HCT116 (cell line): ENCODE results near the gene IPO5. TPM values are rescaled to one million over a fixed set of nuclear protein-coding genes. Genes with fewer than 3 reads are reported as not detected.

ENCODE experiments used
- ATAC-seq: fragments of 200-7000 bp; cut with Tn5 transposase; 2 replicates; pipeline ENCODE4 v1.9.1; 2020; ENCODE audit warnings: mild to moderate bottlenecking, moderate library complexity
- BruUV-seq: library from RNA; stranded (reverse); fragments of 400-500 nt; replicated peaks from 2 replicates; lab custom pipeline; 2021; lab: Mats Ljungman, UMichigan
- CTCF ChIA-PET: fragments of 300-600 bp; sonication (Branson Sonifier 250); formaldehyde crosslinking; loops from one replicate; lab custom pipeline; 2021; ENCODE audit warnings: antibody characterized with exemption; lab: Charles Lee
- POLR2A ChIA-PET: fragments of 300-600, 350-600 bp; sonication (Branson Sonifier 250); formaldehyde crosslinking; loops from one replicate; lab custom pipeline; 2021; ENCODE audit warnings: antibody characterized with exemption; lab: Charles Lee
- RAD21 ChIA-PET, 2 experiments: fragments of 300-600 bp; sonication (Branson Sonifier 250); formaldehyde crosslinking; loops; one replicate each; lab custom pipeline; 2023; ENCODE audit warnings: low total read pairs in 2 of 2; ENCODE audit not compliant: uncharacterized antibody in 2 of 2, unreplicated experiment in 2 of 2, low non-redundant PET in 1 of 2; lab: Charles Lee
- DNase-seq: peaks from one replicate; pipeline ENCODE4 v3.0.0-alpha.2; 2010; ENCODE audit warnings: low read depth, low spot score
- H2AFZ ChIP-seq: fragments of 200-600 bp; shearing (Covaris generic), sonication (generic); 2 replicates; pipeline ENCODE4 v1.6.1; 2017; ENCODE audit warnings: low read depth, mixed run types, mixed read lengths, antibody characterized with exemption, low read length; ENCODE audit not compliant: poor library complexity, severe bottlenecking
- H3K27ac ChIP-seq: 2 replicates; pipeline ENCODE4 v1.5.1; 2012; ENCODE audit warnings: low read depth, low read length
- H3K27me3 ChIP-seq: fragments of 200-600 bp; sonication (generic); 2 replicates; pipeline ENCODE4 v1.6.1; 2016; ENCODE audit warnings: mixed run types, low read length, mixed read lengths; ENCODE audit not compliant: insufficient read depth
- H3K36me3 ChIP-seq, 2 experiments: fragments of 200-500 bp in 1 of 2; fragments of 200-600 bp in 1 of 2; sonication (Bioruptor generic) in 1 of 2; sonication (generic) in 1 of 2; 2 replicates each; pipeline versions ENCODE4 v1.5.1 to v1.6.1; 2014 to 2016; ENCODE audit warnings: low read length in 2 of 2, inconsistent platforms in 1 of 2, mixed read lengths in 1 of 2, mixed run types in 1 of 2; ENCODE audit not compliant: insufficient read depth in 2 of 2, control insufficient read depth in 1 of 2
- H3K4me1 ChIP-seq, 2 experiments: fragments of 200-600 bp in 1 of 2; sonication (generic) in 1 of 2; 2 replicates each; pipeline versions ENCODE4 v1.5.1 to v1.6.1; 2012 to 2017; ENCODE audit warnings: low read length in 2 of 2, inconsistent platforms in 1 of 2, mild to moderate bottlenecking in 1 of 2, mixed read lengths in 1 of 2, mixed run types in 1 of 2, moderate library complexity in 1 of 2; ENCODE audit not compliant: insufficient read depth in 2 of 2, control insufficient read depth in 1 of 2
- H3K4me2 ChIP-seq: fragments of 200-600 bp; sonication (generic); 2 replicates; pipeline ENCODE4 v1.6.1; 2017; ENCODE audit warnings: mixed run types, low read length, mixed read lengths
- H3K4me3 ChIP-seq, 2 experiments: fragments of 200-600 bp in 1 of 2; sonication (generic) in 1 of 2; replicated peaks in 1 of 2; 2 replicates each; pipeline ENCODE4 v1.5.1; 2011 to 2016; ENCODE audit warnings: low read length in 2 of 2, control low read depth in 1 of 2, low read depth in 1 of 2, mild to moderate bottlenecking in 1 of 2, mixed read lengths in 1 of 2, mixed run types in 1 of 2
- H3K79me2 ChIP-seq: fragments of 200-600 bp; sonication (generic); 2 replicates; pipeline ENCODE4 v1.6.1; 2017; ENCODE audit warnings: mild to moderate bottlenecking, mixed run types, low read length, moderate library complexity, mixed read lengths; ENCODE audit not compliant: insufficient read depth
- H3K9ac ChIP-seq: fragments of 200-600 bp; sonication (generic); 2 replicates; pipeline ENCODE4 v1.6.1; 2016; ENCODE audit warnings: low read length, mixed read lengths
- H3K9me2 ChIP-seq: fragments of 200-600 bp; sonication (generic), shearing (Covaris generic); 2 replicates; pipeline ENCODE4 v1.6.1; 2017; ENCODE audit warnings: mixed run types, mild to moderate bottlenecking, moderate library complexity; ENCODE audit not compliant: insufficient read depth
- H3K9me3 ChIP-seq, 2 experiments: fragments of 200-500 bp in 1 of 2; fragments of 200-600 bp in 1 of 2; sonication (Bioruptor generic) in 1 of 2; sonication (generic) in 1 of 2; 2 replicates each; pipeline ENCODE4 v1.6.1; 2014 to 2017; ENCODE audit warnings: low read length in 2 of 2, mixed read lengths in 2 of 2, inconsistent platforms in 1 of 2, low read depth in 1 of 2, mild to moderate bottlenecking in 1 of 2, mixed run types in 1 of 2, moderate library complexity in 1 of 2; ENCODE audit not compliant: control insufficient read depth in 1 of 2, insufficient read depth in 1 of 2
- H4K20me1 ChIP-seq: fragments of 200-600 bp; sonication (generic), shearing (Covaris generic); 2 replicates; pipeline ENCODE4 v1.6.1; 2017; ENCODE audit warnings: mixed run types, mild to moderate bottlenecking, moderate library complexity; ENCODE audit not compliant: insufficient read depth
- CEBPB ChIP-seq: IDR thresholded peaks from 2 replicates; pipeline ENCODE4 v1.6.1; 2012; ENCODE audit warnings: low read depth
- EGR1 ChIP-seq: IDR thresholded peaks from 2 replicates; pipeline ENCODE4 v1.6.1; 2012; ENCODE audit warnings: low read depth
- EZH2 ChIP-seq: fragments of 200-600 bp; sonication (generic); IDR thresholded peaks from 2 replicates; pipeline ENCODE4 v1.6.1; 2017; ENCODE audit warnings: antibody characterized with exemption, mixed run types
- EZH2phosphoT487 ChIP-seq: fragments of 200-600 bp; IDR thresholded peaks from 2 replicates; pipeline ENCODE4 v1.6.1; 2018; ENCODE audit warnings: antibody characterized with exemption, borderline replicate concordance
- JUND ChIP-seq: IDR thresholded peaks from 2 replicates; pipeline ENCODE4 v1.6.1; 2012
- POLR2AphosphoS5 ChIP-seq: IDR thresholded peaks from 2 replicates; pipeline ENCODE4 v1.6.1; 2011; ENCODE audit warnings: mild to moderate bottlenecking, low read depth, low read length, moderate library complexity
- RAD21 ChIP-seq: IDR thresholded peaks from 2 replicates; pipeline ENCODE4 v1.6.1; 2012; ENCODE audit warnings: low read depth, mild to moderate bottlenecking
- SRF ChIP-seq: IDR thresholded peaks from 2 replicates; pipeline ENCODE4 v1.6.1; 2012; ENCODE audit warnings: low read depth
- YY1 ChIP-seq: IDR thresholded peaks from 2 replicates; pipeline ENCODE4 v1.6.1; 2011; ENCODE audit warnings: low read length, low read depth, moderate library complexity, mild to moderate bottlenecking; ENCODE audit not compliant: insufficient replicate concordance; ENCODE audit errors: extremely low read depth
- ZFX ChIP-seq: fragments of 450-650 bp; IDR thresholded peaks from 2 replicates; pipeline ENCODE4 v1.6.1; 2017
- intact Hi-C: fragments of 100-400 bp; cut with micrococcal nuclease; formaldehyde crosslinking; loops from 2 replicates; pipeline ENCODE4 v1.10.0; 2022
- total RNA-seq: library from RNA; stranded (reverse); gene quantifications from one replicate; pipeline ENCODE4 v1.2.1, GENCODE V29; 2021; ENCODE audit not compliant: unreplicated experiment
- TF ChIP-seq, protein P1 (sequence below): IDR thresholded peaks from 2 replicates; pipeline ENCODE4 v1.6.1; 2012
- TF ChIP-seq, protein P2 (sequence below), 3 experiments: fragments of 200-600 bp in 1 of 3; sonication (generic) in 1 of 3; IDR thresholded peaks in 2 of 3; conservative IDR thresholded peaks in 1 of 3; 2 replicates each; pipeline ENCODE4 v1.5.1; 2012 to 2017; ENCODE audit warnings: low read depth in 2 of 3, low read length in 2 of 3, antibody characterized with exemption in 1 of 3, borderline replicate concordance in 1 of 3, control low read depth in 1 of 3, mild to moderate bottlenecking in 1 of 3, mixed read lengths in 1 of 3, mixed run types in 1 of 3, moderate library complexity in 1 of 3; ENCODE audit not compliant: insufficient read depth in 1 of 3
- TF ChIP-seq, protein P3 (sequence below): IDR thresholded peaks from 2 replicates; pipeline ENCODE4 v1.6.1; 2012; ENCODE audit warnings: low read depth

IPO5 gene
- total RNA-seq, 1 experiment from 2014 or later: 237 TPM

DNA sequence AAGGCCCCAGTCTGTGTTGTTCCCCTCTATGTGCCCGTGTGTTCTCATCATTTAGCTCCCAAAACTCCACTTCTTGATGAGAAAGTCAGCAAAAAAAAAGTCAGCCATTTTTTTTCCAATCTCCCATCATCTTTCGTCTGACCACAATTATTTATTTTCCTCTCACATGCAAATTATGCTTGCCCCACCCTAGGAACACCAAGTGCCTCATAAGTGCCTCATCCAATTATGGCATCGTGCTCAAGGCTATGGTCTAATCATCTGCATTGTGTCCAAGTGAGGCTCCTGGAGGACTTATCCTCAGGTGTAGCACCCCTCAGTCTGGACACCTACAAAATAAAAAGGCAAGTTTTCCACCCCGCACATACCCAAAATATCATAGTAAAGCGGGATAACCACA, 20.8 kb upstream of the IPO5 start (continued):
- no peak for TF ChIP-seq EGR1

DNA sequence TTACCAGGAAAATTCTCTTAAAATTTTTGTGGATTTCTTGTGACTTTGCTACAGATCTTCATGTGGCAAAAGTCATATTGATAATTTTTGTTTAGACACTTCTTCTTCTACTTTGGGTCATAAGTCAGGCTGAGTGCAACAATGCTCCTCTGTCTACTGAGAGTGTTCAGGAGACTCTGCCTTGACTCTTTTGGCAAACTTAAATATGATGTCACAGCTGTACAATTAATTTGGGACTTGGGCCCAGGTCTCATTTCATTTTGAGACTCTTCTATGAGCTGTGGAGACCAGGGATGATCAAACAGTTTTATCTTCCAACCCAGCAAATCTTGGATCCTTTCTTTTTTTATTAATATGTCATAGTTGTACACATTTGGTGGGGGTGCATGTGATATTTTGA, 19.7 kb upstream of the IPO5 start:
- no peaks in the 10 kb centered on the region for H3K36me3 ChIP-seq
- CTCF ChIA-PET: interaction anchor here (0.7 kb wide), 1 partner anchor 134 kb away, joined by 3 read pairs; no protein-coding TSS in a partner anchor
- no TSS peak for BruUV-seq

DNA sequence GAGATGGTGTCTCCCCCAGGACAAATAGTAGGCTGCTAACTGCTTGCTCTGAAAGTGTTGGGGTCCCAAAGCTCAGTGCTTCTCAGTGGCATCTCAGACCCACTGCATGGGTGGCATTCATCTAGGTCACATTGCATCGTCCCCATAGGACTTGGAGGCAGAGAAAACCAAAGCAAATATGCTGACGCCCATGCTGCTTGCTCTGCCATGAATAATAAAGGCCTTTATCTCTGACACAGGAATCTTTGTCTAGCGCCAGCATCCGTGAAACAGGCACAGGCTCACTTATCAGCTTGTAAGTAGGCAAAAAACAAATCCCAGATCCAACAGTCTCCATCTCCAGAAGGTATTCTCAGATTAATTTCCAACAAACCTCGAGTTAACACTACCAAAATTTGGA, 18.9 kb upstream of the IPO5 start:
- no peaks in the 10 kb centered on the region for H3K4me1 ChIP-seq
- ChIA-PET RAD21 (no interaction called here), CTCF (no interaction called here), POLR2A (no interaction called here)
- no peaks in the 10 kb centered on the region for H3K9me3 ChIP-seq
- no peaks in the 10 kb centered on the region for H3K9me2 ChIP-seq
- H3K9ac ChIP-seq: no peak overlapping the region
- no peak overlapping the region for H3K4me3 ChIP-seq
- intact Hi-C loops: no loop called here
- no TSS peak for BruUV-seq
- H4K20me1 ChIP-seq: no peaks in the 10 kb centered on the region
- H3K27ac ChIP-seq: no peak overlapping the region
- H3K36me3 ChIP-seq: no peaks in the 10 kb centered on the region
- H2AFZ ChIP-seq: no peak overlapping the region
- TF ChIP-seq, protein P1, sequence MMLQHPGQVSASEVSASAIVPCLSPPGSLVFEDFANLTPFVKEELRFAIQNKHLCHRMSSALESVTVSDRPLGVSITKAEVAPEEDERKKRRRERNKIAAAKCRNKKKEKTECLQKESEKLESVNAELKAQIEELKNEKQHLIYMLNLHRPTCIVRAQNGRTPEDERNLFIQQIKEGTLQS: no peak
- TF ChIP-seq CEBPB (no peak), YY1 (no peak), JUND (no peak), EZH2 (no peak), POLR2AphosphoS5 (no peak), EZH2phosphoT487 (no peak), SRF (no peak), ZFX (no peak)
- TF ChIP-seq, protein P2, sequence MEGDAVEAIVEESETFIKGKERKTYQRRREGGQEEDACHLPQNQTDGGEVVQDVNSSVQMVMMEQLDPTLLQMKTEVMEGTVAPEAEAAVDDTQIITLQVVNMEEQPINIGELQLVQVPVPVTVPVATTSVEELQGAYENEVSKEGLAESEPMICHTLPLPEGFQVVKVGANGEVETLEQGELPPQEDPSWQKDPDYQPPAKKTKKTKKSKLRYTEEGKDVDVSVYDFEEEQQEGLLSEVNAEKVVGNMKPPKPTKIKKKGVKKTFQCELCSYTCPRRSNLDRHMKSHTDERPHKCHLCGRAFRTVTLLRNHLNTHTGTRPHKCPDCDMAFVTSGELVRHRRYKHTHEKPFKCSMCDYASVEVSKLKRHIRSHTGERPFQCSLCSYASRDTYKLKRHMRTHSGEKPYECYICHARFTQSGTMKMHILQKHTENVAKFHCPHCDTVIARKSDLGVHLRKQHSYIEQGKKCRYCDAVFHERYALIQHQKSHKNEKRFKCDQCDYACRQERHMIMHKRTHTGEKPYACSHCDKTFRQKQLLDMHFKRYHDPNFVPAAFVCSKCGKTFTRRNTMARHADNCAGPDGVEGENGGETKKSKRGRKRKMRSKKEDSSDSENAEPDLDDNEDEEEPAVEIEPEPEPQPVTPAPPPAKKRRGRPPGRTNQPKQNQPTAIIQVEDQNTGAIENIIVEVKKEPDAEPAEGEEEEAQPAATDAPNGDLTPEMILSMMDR (IDR thresholded peaks at IDR 0.05 in 2 of 3, conservative IDR thresholded peaks at IDR 0.05 in 1 of 3; ENCODE audit: borderline replicate concordance in 1 of 3, insufficient read depth in 1 of 3, low read depth in 2 of 3, low read length in 2 of 3): no peak
- TF ChIP-seq, protein P3, sequence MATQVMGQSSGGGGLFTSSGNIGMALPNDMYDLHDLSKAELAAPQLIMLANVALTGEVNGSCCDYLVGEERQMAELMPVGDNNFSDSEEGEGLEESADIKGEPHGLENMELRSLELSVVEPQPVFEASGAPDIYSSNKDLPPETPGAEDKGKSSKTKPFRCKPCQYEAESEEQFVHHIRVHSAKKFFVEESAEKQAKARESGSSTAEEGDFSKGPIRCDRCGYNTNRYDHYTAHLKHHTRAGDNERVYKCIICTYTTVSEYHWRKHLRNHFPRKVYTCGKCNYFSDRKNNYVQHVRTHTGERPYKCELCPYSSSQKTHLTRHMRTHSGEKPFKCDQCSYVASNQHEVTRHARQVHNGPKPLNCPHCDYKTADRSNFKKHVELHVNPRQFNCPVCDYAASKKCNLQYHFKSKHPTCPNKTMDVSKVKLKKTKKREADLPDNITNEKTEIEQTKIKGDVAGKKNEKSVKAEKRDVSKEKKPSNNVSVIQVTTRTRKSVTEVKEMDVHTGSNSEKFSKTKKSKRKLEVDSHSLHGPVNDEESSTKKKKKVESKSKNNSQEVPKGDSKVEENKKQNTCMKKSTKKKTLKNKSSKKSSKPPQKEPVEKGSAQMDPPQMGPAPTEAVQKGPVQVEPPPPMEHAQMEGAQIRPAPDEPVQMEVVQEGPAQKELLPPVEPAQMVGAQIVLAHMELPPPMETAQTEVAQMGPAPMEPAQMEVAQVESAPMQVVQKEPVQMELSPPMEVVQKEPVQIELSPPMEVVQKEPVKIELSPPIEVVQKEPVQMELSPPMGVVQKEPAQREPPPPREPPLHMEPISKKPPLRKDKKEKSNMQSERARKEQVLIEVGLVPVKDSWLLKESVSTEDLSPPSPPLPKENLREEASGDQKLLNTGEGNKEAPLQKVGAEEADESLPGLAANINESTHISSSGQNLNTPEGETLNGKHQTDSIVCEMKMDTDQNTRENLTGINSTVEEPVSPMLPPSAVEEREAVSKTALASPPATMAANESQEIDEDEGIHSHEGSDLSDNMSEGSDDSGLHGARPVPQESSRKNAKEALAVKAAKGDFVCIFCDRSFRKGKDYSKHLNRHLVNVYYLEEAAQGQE: no peak
- no peak overlapping the region for H3K4me2 ChIP-seq
- no peak for ATAC-seq
- H3K79me2 ChIP-seq: no peaks in the 10 kb centered on the region
- DNase-seq: no peak
- H3K27me3 ChIP-seq: no peaks in the 10 kb centered on the region

More for the DNA sequence above, 19.7 kb upstream of the IPO5 start:
- TF ChIP-seq, protein P1: no peak
- no peak for TF ChIP-seq POLR2AphosphoS5
- TF ChIP-seq RAD21: no peak
- H2AFZ ChIP-seq: no peak overlapping the region
- H3K4me2 ChIP-seq: no peak overlapping the region
- no peaks in the 10 kb centered on the region for H3K9me2 ChIP-seq
- intact Hi-C loops: no loop called here
- no peak for DNase-seq
- no peaks in the 10 kb centered on the region for H3K4me1 ChIP-seq
- no peak overlapping the region for H3K4me3 ChIP-seq
- no peak overlapping the region for H3K27ac ChIP-seq
- no peaks in the 10 kb centered on the region for H4K20me1 ChIP-seq
- H3K9ac ChIP-seq: no peak overlapping the region
- H3K27me3 ChIP-seq: no peaks in the 10 kb centered on the region
- POLR2A ChIA-PET: no interaction called here
- H3K79me2 ChIP-seq: no peaks in the 10 kb centered on the region
- no peak for ATAC-seq
- RAD21 ChIA-PET: interaction anchor here in 1 of 2 experiments (0.6 kb wide), 1 partner anchor 78 kb away, joined by 4 read pairs; no protein-coding TSS in a partner anchor
- H3K9me3 ChIP-seq: no peaks in the 10 kb centered on the region
